Esophagus muscularis mucosa (tissue), 4 donors: Measurements from ENCODE around the gene TNS1.

ENCODE experiments used
- EP300 ChIP-seq: sonication (generic); formaldehyde crosslinking; IDR thresholded peaks from one replicate; pipeline ENCODE4 v1.6.1; 2017; ENCODE audit warnings: antibody characterized with exemption
- POLR2A ChIP-seq: fragments of 450-650 bp; IDR thresholded peaks from one replicate; pipeline ENCODE4 v1.6.1; 2017; ENCODE audit warnings: antibody characterized with exemption, moderate library complexity, mild to moderate bottlenecking, low read depth
- POLR2AphosphoS5 ChIP-seq, 2 donors: sonication (generic); formaldehyde crosslinking; IDR thresholded peaks; one replicate each; pipeline ENCODE4 v1.6.1; 2017; ENCODE audit warnings: antibody characterized with exemption in 2 of 2
- TF ChIP-seq, protein P1 (sequence below), 3 experiments: fragments of 200-600 bp in 2 of 3; fragments of 450-650 bp in 1 of 3; sonication (generic) in 2 of 3; IDR thresholded peaks; one replicate each; pipeline ENCODE4 v1.5.1; 2017 to 2019; ENCODE audit warnings: antibody characterized with exemption in 3 of 3, mild to moderate bottlenecking in 2 of 3, moderate library complexity in 1 of 3

DNA sequence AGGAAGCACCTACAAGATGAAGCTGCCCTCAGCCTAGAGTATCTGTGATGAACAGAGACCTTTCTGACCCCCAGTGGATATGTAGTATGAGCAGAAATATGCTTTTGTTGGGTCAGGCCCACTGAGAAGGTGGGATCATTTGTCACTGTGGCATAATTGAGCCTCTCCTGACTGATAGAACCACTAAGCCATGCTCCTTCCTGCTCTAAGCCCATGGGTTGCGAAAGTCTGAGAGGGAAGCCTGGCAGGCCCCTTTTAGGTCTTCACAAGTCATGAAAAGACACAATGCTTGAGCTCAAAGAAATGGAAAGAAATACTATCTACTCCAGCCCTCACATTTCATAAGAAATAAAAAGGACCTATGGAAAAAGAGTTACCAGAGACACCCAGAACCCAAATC, 127.7 kb downstream of the TNS1 start:
- TF ChIP-seq POLR2AphosphoS5 (IDR thresholded peaks at IDR 0.05) (peak in 1 of 2 donors; percentile 1), POLR2A (no peak), EP300 (no peak)
- TF ChIP-seq, protein P1, sequence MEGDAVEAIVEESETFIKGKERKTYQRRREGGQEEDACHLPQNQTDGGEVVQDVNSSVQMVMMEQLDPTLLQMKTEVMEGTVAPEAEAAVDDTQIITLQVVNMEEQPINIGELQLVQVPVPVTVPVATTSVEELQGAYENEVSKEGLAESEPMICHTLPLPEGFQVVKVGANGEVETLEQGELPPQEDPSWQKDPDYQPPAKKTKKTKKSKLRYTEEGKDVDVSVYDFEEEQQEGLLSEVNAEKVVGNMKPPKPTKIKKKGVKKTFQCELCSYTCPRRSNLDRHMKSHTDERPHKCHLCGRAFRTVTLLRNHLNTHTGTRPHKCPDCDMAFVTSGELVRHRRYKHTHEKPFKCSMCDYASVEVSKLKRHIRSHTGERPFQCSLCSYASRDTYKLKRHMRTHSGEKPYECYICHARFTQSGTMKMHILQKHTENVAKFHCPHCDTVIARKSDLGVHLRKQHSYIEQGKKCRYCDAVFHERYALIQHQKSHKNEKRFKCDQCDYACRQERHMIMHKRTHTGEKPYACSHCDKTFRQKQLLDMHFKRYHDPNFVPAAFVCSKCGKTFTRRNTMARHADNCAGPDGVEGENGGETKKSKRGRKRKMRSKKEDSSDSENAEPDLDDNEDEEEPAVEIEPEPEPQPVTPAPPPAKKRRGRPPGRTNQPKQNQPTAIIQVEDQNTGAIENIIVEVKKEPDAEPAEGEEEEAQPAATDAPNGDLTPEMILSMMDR (IDR thresholded peaks at IDR 0.05), result no peak
